ENCODE results near the gene STAT3. TPM values are rescaled to one million over a fixed set of nuclear protein-coding genes. Genes with fewer than 3 reads are reported as not detected.

The STAT3 gene
- total and polyA plus RNA-seq, 2 experiments from 2014 or later, result 84.1 to 112 TPM

DNA sequence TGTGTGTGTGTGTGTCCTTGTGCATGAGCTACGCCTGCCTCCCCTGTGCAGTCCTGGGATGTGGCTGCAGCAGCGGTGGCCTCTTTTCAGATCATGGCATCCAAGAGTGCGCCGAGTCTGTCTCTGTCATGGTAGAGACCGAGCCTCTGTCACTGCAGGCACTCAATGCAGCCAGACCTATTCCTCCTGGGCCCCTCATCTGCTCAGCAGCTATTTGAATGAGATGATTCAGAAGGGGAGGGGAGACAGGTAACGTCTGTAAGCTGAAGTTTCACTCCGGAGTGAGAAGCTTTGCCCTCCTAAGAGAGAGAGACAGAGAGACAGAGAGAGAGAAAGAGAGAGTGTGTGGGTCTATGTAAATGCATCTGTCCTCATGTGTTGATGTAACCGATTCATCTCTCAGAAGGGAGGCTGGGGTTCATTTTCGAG lies 77.4 kb downstream of the STAT3 start:
- Histone ChIP-seq H3K4me1 (ENCODE audit: insufficient read depth) (peaks cover 12% of the 10 kb centered on the region), H3K36me3 (ENCODE audit: low read depth) (peaks cover 16% of the 10 kb centered on the region), H2AFZ (no peak overlapping the region), H3K4me2 (ENCODE audit: unreplicated experiment) (no peak overlapping the region), H3K27ac (peak overlapping the region; percentile 64), H4K20me1 (ENCODE audit: insufficient read depth) (no peaks in the 10 kb centered on the region), H3K9me3 (ENCODE audit: low read depth) (no peaks in the 10 kb centered on the region), H3K27me3 (replicated peaks; ENCODE audit: insufficient read depth) (no peaks in the 10 kb centered on the region), H3K4me3 (no peak overlapping the region), H3F3A (ENCODE audit: insufficient read depth) (0 out of 2 replicates have a peak, but pooled peaks cover 20% of the 10 kb centered on the region), H3K9me2 (ENCODE audit: insufficient read depth) (no peaks in the 10 kb centered on the region), H3K9ac (peak overlapping the region; percentile 61), H3K79me2 (ENCODE audit: insufficient read depth) (no peaks in the 10 kb centered on the region)
- TF ChIP-seq EZH2 (IDR thresholded peaks at IDR 0.05; ENCODE audit: insufficient read depth, poor library complexity, severe bottlenecking), result no peak
- TF ChIP-seq EZH2phosphoT487 (IDR thresholded peaks at IDR 0.05; ENCODE audit: insufficient read depth, low read depth), result no peak
- 66% methylated on average over 9 of the region's 9 CpGs for WGBS, 2 experiments (ENCODE audit: low coverage in 1 of 2, low lambda C conversion rate in 2 of 2, missing lambda C conversion rate in 2 of 2)
- DNase-seq, result no peak
- in situ Hi-C loops (cut with MboI), result no loop called here

GRCh38 chr17:42309986-42310786 lies 78.1 kb downstream of the STAT3 start:
- no peak overlapping the region for H3K4me2 ChIP-seq (ENCODE audit: unreplicated experiment)
- no peaks in the 10 kb centered on the region for H3K79me2 ChIP-seq (ENCODE audit: insufficient read depth)
- H3K27ac ChIP-seq, result no peak overlapping the region
- no peak overlapping the region for H2AFZ ChIP-seq
- H3K4me3 ChIP-seq, result no peak overlapping the region
- H3F3A ChIP-seq (ENCODE audit: insufficient read depth), result 0 out of 2 replicates have a peak, but pooled peaks cover 20% of the 10 kb centered on the region
- H3K27me3 ChIP-seq (replicated peaks; ENCODE audit: insufficient read depth), result no peaks in the 10 kb centered on the region
- H3K36me3 ChIP-seq (ENCODE audit: low read depth), result peaks cover 10% of the 10 kb centered on the region
- H3K9me2 ChIP-seq (ENCODE audit: insufficient read depth), result no peaks in the 10 kb centered on the region
- no peaks in the 10 kb centered on the region for H3K9me3 ChIP-seq (ENCODE audit: low read depth)
- WGBS, 2 experiments (ENCODE audit: low coverage in 1 of 2, low lambda C conversion rate in 2 of 2, missing lambda C conversion rate in 2 of 2), result 87 to 88% methylated on average over 19 of the region's 19 CpGs
- no peaks in the 10 kb centered on the region for H4K20me1 ChIP-seq (ENCODE audit: insufficient read depth)
- H3K4me1 ChIP-seq (ENCODE audit: insufficient read depth), result peaks cover 12% of the 10 kb centered on the region
- in situ Hi-C loops (cut with MboI), result no loop called here
- no peak for DNase-seq
- H3K9ac ChIP-seq, result no peak overlapping the region
- TF ChIP-seq EZH2 (IDR thresholded peaks at IDR 0.05; ENCODE audit: insufficient read depth, poor library complexity, severe bottlenecking) (no peak), EZH2phosphoT487 (IDR thresholded peaks at IDR 0.05; ENCODE audit: insufficient read depth, low read depth) (no peak)

- Histone ChIP-seq H4K20me1 (ENCODE audit: insufficient read depth) (no peaks in the 10 kb centered on the region), H3K4me2 (ENCODE audit: unreplicated experiment) (no peak overlapping the region), H2AFZ (no peak overlapping the region), H3K4me3 (no peak overlapping the region), H3F3A (ENCODE audit: insufficient read depth) (0 out of 2 replicates have a peak, but pooled peaks cover 20% of the 10 kb centered on the region), H3K4me1 (ENCODE audit: insufficient read depth) (peaks cover 12% of the 10 kb centered on the region), H3K9me3 (ENCODE audit: low read depth) (no peaks in the 10 kb centered on the region), H3K27ac (no peak overlapping the region), H3K36me3 (ENCODE audit: low read depth) (peaks cover 5% of the 10 kb centered on the region; the same call in 1 of the 2 replicates), H3K79me2 (ENCODE audit: insufficient read depth) (no peaks in the 10 kb centered on the region), H3K9ac (no peak overlapping the region), H3K9me2 (ENCODE audit: insufficient read depth) (no peaks in the 10 kb centered on the region), H3K27me3 (replicated peaks; ENCODE audit: insufficient read depth) (no peaks in the 10 kb centered on the region)
- in situ Hi-C loops (cut with MboI), result no loop called here
- TF ChIP-seq EZH2 (IDR thresholded peaks at IDR 0.05; ENCODE audit: insufficient read depth, poor library complexity, severe bottlenecking), result no peak
- no peak for TF ChIP-seq EZH2phosphoT487 (IDR thresholded peaks at IDR 0.05; ENCODE audit: insufficient read depth, low read depth)
- no peak for DNase-seq
- 85 to 90% methylated on average over 7 to 9 of the region's 9 CpGs for WGBS, 2 experiments (ENCODE audit: low coverage in 1 of 2, low lambda C conversion rate in 2 of 2, missing lambda C conversion rate in 2 of 2)
These were observed 79.1 kb downstream of the STAT3 start for GRCh38 chr17:42309142-42309541.

- in situ Hi-C loops (cut with MboI), result no loop called here
- no peak overlapping the region for H3K9ac ChIP-seq
- no peaks in the 10 kb centered on the region for H3K27me3 ChIP-seq (replicated peaks; ENCODE audit: insufficient read depth)
- no peak for TF ChIP-seq EZH2phosphoT487 (IDR thresholded peaks at IDR 0.05; ENCODE audit: insufficient read depth, low read depth)
- TF ChIP-seq EZH2 (IDR thresholded peaks at IDR 0.05; ENCODE audit: insufficient read depth, poor library complexity, severe bottlenecking), result no peak
- no peaks in the 10 kb centered on the region for H3K9me3 ChIP-seq (ENCODE audit: low read depth)
- H3F3A ChIP-seq (ENCODE audit: insufficient read depth), result 0 out of 2 replicates have a peak, but pooled peaks cover 16% of the 10 kb centered on the region
- no peak overlapping the region for H3K27ac ChIP-seq
- H2AFZ ChIP-seq, result no peak overlapping the region
- no peak overlapping the region for H3K4me3 ChIP-seq
- DNase-seq, result no peak
- WGBS, 2 experiments (ENCODE audit: low coverage in 1 of 2, low lambda C conversion rate in 2 of 2, missing lambda C conversion rate in 2 of 2), result 88 to 90% methylated on average over 7 of the region's 7 CpGs
- no peaks in the 10 kb centered on the region for H3K9me2 ChIP-seq (ENCODE audit: insufficient read depth)
- no peaks in the 10 kb centered on the region for H4K20me1 ChIP-seq (ENCODE audit: insufficient read depth)
- peaks cover 5% of the 10 kb centered on the region; the same call in 1 of the 2 replicates for H3K36me3 ChIP-seq (ENCODE audit: low read depth)
- H3K79me2 ChIP-seq (ENCODE audit: insufficient read depth), result no peaks in the 10 kb centered on the region
- no peak overlapping the region for H3K4me2 ChIP-seq (ENCODE audit: unreplicated experiment)
- peaks cover 12% of the 10 kb centered on the region for H3K4me1 ChIP-seq (ENCODE audit: insufficient read depth)
These were observed 79.8 kb downstream of the STAT3 start for GRCh38 chr17:42308446-42308845.
